Measurements from ENCODE around the gene CYP26B1. TPM values are rescaled to one million over a fixed set of nuclear protein-coding genes. Genes with fewer than 3 reads are reported as not detected.

CYP26B1 gene
- total and polyA plus RNA-seq, 4 donors: 0.47 to 1.8 (median 0.65) TPM

GRCh38 chr2:72136331-72136730, 11.3 kb downstream of the CYP26B1 start:
- Histone ChIP-seq H3K27me3 (ENCODE audit: control insufficient read depth in 4 of 4, insufficient read depth in 4 of 4, low read length in 3 of 4) (no peaks in the 10 kb centered on the region), H3K9me3 (ENCODE audit: control insufficient read depth in 4 of 4, low read length in 3 of 4) (no peaks in the 10 kb centered on the region), H3K4me3 (ENCODE audit: low read depth in 1 of 3, low read length in 3 of 3) (no peak overlapping the region), H3K9ac (ENCODE audit: low read depth in 1 of 2, low read length in 2 of 2) (no peak overlapping the region), H3K4me1 (ENCODE audit: control insufficient read depth in 4 of 4, insufficient read depth in 4 of 4, low read length in 3 of 4) (peaks cover 0 to 13% (median 7%) of the 10 kb centered on the region in 4 donors), H3K27ac (ENCODE audit: low read depth in 1 of 2, low read length in 2 of 2) (no peak overlapping the region), H3K36me3 (ENCODE audit: control insufficient read depth in 4 of 4, insufficient read depth in 3 of 4, low read depth in 1 of 4, low read length in 3 of 4) (no peaks in the 10 kb centered on the region)
- no peak for DNase-seq (ENCODE audit: low spot score)
- TF ChIP-seq FOXA2 (IDR thresholded peaks at IDR 0.05): no peak
- no peak for TF ChIP-seq ATF3 (IDR thresholded peaks at IDR 0.05)
- TF ChIP-seq EGR1 (IDR thresholded peaks at IDR 0.05; ENCODE audit: low read depth in 2 of 2): no peak
- no peak for TF ChIP-seq HNF4A (conservative IDR thresholded peaks at IDR 0.05)
- no peak for TF ChIP-seq RAD21 (IDR thresholded peaks at IDR 0.05)
- TF ChIP-seq HNF4G (IDR thresholded peaks at IDR 0.05): no peak
- no peak for TF ChIP-seq ZBTB33 (IDR thresholded peaks at IDR 0.05)
- TF ChIP-seq TAF1 (conservative IDR thresholded peaks at IDR 0.05): no peak
- no peak for TF ChIP-seq JUND (IDR thresholded peaks at IDR 0.05)
- no peak for TF ChIP-seq MAX (IDR thresholded peaks at IDR 0.05)
- no peak for TF ChIP-seq RXRA (IDR thresholded peaks at IDR 0.05)
- TF ChIP-seq REST (IDR thresholded peaks at IDR 0.05): no peak
- no peak for TF ChIP-seq FOXA1 (IDR thresholded peaks at IDR 0.05)
- TF ChIP-seq NR2F2 (IDR thresholded peaks at IDR 0.05): no peak
- no peak for TF ChIP-seq SP1 (IDR thresholded peaks at IDR 0.05)
- TF ChIP-seq GABPA (IDR thresholded peaks at IDR 0.05 in 1 of 2, conservative IDR thresholded peaks at IDR 0.05 in 1 of 2): no peak
- WGBS: 86% methylated on average over 10 of the region's 10 CpGs

- Histone ChIP-seq H3K4me1 (ENCODE audit: control insufficient read depth in 4 of 4, insufficient read depth in 4 of 4, low read length in 3 of 4) (peaks cover 0 to 13% (median 7%) of the 10 kb centered on the region in 4 donors), H3K36me3 (ENCODE audit: control insufficient read depth in 4 of 4, insufficient read depth in 3 of 4, low read depth in 1 of 4, low read length in 3 of 4) (no peaks in the 10 kb centered on the region), H3K27ac (ENCODE audit: low read depth in 1 of 2, low read length in 2 of 2) (no peak overlapping the region), H3K9ac (ENCODE audit: low read depth in 1 of 2, low read length in 2 of 2) (no peak overlapping the region), H3K27me3 (ENCODE audit: control insufficient read depth in 4 of 4, insufficient read depth in 4 of 4, low read length in 3 of 4) (no peaks in the 10 kb centered on the region), H3K9me3 (ENCODE audit: control insufficient read depth in 4 of 4, low read length in 3 of 4) (no peaks in the 10 kb centered on the region), H3K4me3 (ENCODE audit: low read depth in 1 of 3, low read length in 3 of 3) (no peak overlapping the region)
- TF ChIP-seq HNF4G (IDR thresholded peaks at IDR 0.05) (no peak), RAD21 (IDR thresholded peaks at IDR 0.05) (no peak), NR2F2 (IDR thresholded peaks at IDR 0.05) (no peak), ZBTB33 (IDR thresholded peaks at IDR 0.05) (no peak), YY1 (IDR thresholded peaks at IDR 0.05) (no peak), REST (IDR thresholded peaks at IDR 0.05) (no peak), TAF1 (conservative IDR thresholded peaks at IDR 0.05) (no peak)
- WGBS: 90% methylated on average over 8 of the region's 8 CpGs
- DNase-seq (ENCODE audit: low spot score): no peak
Measured at GRCh38 chr2:72135921-72136320, 11.7 kb downstream of the CYP26B1 start.

All from liver (tissue), 9 donors.